ENCODE data around the gene TSPAN13. TPM values are rescaled to one million over a fixed set of nuclear protein-coding genes. Genes with fewer than 3 reads are reported as not detected.

Gene TSPAN13
- total RNA-seq, 1 experiment from 2014 or later, result 208 TPM

DNA sequence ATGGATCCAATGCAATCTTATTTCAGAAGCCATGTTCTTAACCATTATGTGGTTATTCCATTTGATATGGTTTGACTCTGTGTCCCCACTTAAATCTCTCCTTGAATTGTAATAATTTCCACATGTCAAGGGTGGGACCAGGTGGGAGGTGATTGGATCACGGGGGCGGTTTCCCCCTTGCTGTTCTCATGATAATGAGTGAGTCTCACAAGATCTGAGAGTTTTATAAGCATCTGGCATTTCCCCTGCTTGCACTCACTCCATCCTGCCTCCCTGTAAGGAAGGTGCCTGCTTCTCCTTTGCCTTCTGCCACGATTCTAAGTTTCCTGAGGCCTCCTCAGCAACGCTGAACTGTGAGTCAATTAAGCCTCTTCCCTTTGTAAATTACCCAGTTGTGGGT, 32.0 kb upstream of the TSPAN13 start:
- Histone ChIP-seq H3K4me3 (ENCODE audit: low read depth, low read length) (no peak overlapping the region), H3K36me3 (ENCODE audit: control insufficient read depth, insufficient read depth, low read length) (no peaks in the 10 kb centered on the region), H3K4me1 (peaks cover 38% of the 10 kb centered on the region), H3K9me3 (no peaks in the 10 kb centered on the region), H3K27me3 (replicated peaks; ENCODE audit: control insufficient read depth, insufficient read depth, low read length) (no peaks in the 10 kb centered on the region)
- H3K36me3 Mint-ChIP-seq (ENCODE audit: insufficient read depth, unreplicated experiment), result peaks cover 10% of the 10 kb centered on the region
- H3K27me3 Mint-ChIP-seq (ENCODE audit: insufficient read depth, unreplicated experiment), result no peaks in the 10 kb centered on the region
- ChIA-PET CTCF (no interaction called here), POLR2A (interaction anchor here (0.6 kb wide), 1 partner anchor 8 kb away, joined by 8 read pairs; no protein-coding TSS in a partner anchor)
- BruUV-seq (replicated peaks), result no TSS peak
- no peak overlapping the region for H3K27ac Mint-ChIP-seq (ENCODE audit: unreplicated experiment)
- no peak for DNase-seq
- no peak for TF ChIP-seq CTCF (IDR thresholded peaks at IDR 0.05; ENCODE audit: insufficient read depth in 1 of 2, low read depth in 1 of 2, low read length in 1 of 2, severe bottlenecking in 1 of 2, unreplicated experiment in 1 of 2)
- H3K9me3 Mint-ChIP-seq (ENCODE audit: unreplicated experiment), result no peaks in the 10 kb centered on the region
- H3K4me1 Mint-ChIP-seq (ENCODE audit: low read depth, unreplicated experiment), result peaks cover 37% of the 10 kb centered on the region
- H3K4me3 Mint-ChIP-seq (ENCODE audit: unreplicated experiment), result no peak overlapping the region
- intact Hi-C loops (cut with micrococcal nuclease; ENCODE audit: unreplicated experiment), result no loop called here

- no peak overlapping the region for H3K27ac Mint-ChIP-seq (ENCODE audit: unreplicated experiment)
- H3K4me3 Mint-ChIP-seq (ENCODE audit: unreplicated experiment), result no peak overlapping the region
- intact Hi-C loops (cut with micrococcal nuclease; ENCODE audit: unreplicated experiment), result no loop called here
- H3K27me3 Mint-ChIP-seq (ENCODE audit: insufficient read depth, unreplicated experiment), result no peaks in the 10 kb centered on the region
- no peaks in the 10 kb centered on the region for H3K27me3 ChIP-seq (replicated peaks; ENCODE audit: control insufficient read depth, insufficient read depth, low read length)
- ChIA-PET POLR2A (no interaction called here), CTCF (no interaction called here)
- DNase-seq, result no peak
- no TSS peak for BruUV-seq (replicated peaks)
- no peak overlapping the region for H3K4me3 ChIP-seq (ENCODE audit: low read depth, low read length)
- H3K36me3 Mint-ChIP-seq (ENCODE audit: insufficient read depth, unreplicated experiment), result peaks cover 10% of the 10 kb centered on the region
- H3K4me1 Mint-ChIP-seq (ENCODE audit: low read depth, unreplicated experiment), result peaks cover 20% of the 10 kb centered on the region
- H3K36me3 ChIP-seq (ENCODE audit: control insufficient read depth, insufficient read depth, low read length), result no peaks in the 10 kb centered on the region
- H3K9me3 Mint-ChIP-seq (ENCODE audit: unreplicated experiment), result no peaks in the 10 kb centered on the region
- no peaks in the 10 kb centered on the region for H3K9me3 ChIP-seq
- peaks cover 23% of the 10 kb centered on the region for H3K4me1 ChIP-seq
- no peak for TF ChIP-seq CTCF (IDR thresholded peaks at IDR 0.05; ENCODE audit: insufficient read depth in 1 of 2, low read depth in 1 of 2, low read length in 1 of 2, severe bottlenecking in 1 of 2, unreplicated experiment in 1 of 2)
Observed at GRCh38 chr7:16724344-16724743, 29.2 kb upstream of the TSPAN13 start.

- intact Hi-C loops (cut with micrococcal nuclease; ENCODE audit: unreplicated experiment), result no loop called here
- ChIA-PET CTCF (no interaction called here), POLR2A (no interaction called here)
- H3K4me1 Mint-ChIP-seq (ENCODE audit: low read depth, unreplicated experiment), result peaks cover 12% of the 10 kb centered on the region
- Histone ChIP-seq H3K9me3 (no peaks in the 10 kb centered on the region), H3K4me1 (peaks cover 17% of the 10 kb centered on the region), H3K36me3 (ENCODE audit: control insufficient read depth, insufficient read depth, low read length) (no peaks in the 10 kb centered on the region), H3K4me3 (ENCODE audit: low read depth, low read length) (no peak overlapping the region), H3K27me3 (replicated peaks; ENCODE audit: control insufficient read depth, insufficient read depth, low read length) (no peaks in the 10 kb centered on the region)
- no peaks in the 10 kb centered on the region for H3K9me3 Mint-ChIP-seq (ENCODE audit: unreplicated experiment)
- TF ChIP-seq CTCF (IDR thresholded peaks at IDR 0.05; ENCODE audit: insufficient read depth in 1 of 2, low read depth in 1 of 2, low read length in 1 of 2, severe bottlenecking in 1 of 2, unreplicated experiment in 1 of 2), result no peak
- no peak overlapping the region for H3K4me3 Mint-ChIP-seq (ENCODE audit: unreplicated experiment)
- DNase-seq, result no peak
- H3K27me3 Mint-ChIP-seq (ENCODE audit: insufficient read depth, unreplicated experiment), result no peaks in the 10 kb centered on the region
- no TSS peak for BruUV-seq (replicated peaks)
- H3K27ac Mint-ChIP-seq (ENCODE audit: unreplicated experiment), result no peak overlapping the region
- peaks cover 10% of the 10 kb centered on the region for H3K36me3 Mint-ChIP-seq (ENCODE audit: insufficient read depth, unreplicated experiment)
Observed at GRCh38 chr7:16726189-16726588, 27.4 kb upstream of the TSPAN13 start.
